Measurements from ENCODE around the gene KRT85.
"Not testable (repeated sequence)": the region's sequence is repeated elsewhere in the genome, so short reads cannot be mapped to it uniquely, and the experiment has no call there.

Gene KRT85

GRCh38 chr12:52320784-52321400 is 46.4 kb downstream of the KRT85 start, which contains the start of gene KRT83:
KRT83 (minus strand) TSS chr12:52321398; CDS start chr12:52321335, 63 bp downstream.
- no peak for DNase-seq

GRCh38 chr12:52319097-52319496 is 48.2 kb downstream of the KRT85 start:
- DNase-seq = no peak

GRCh38 chr12:52318241-52318990 is 48.9 kb downstream of the KRT85 start:
- DNase-seq = no peak

GRCh38 chr12:52317468-52318052 is 49.7 kb downstream of the KRT85 start:
- DNase-seq = no peak

GRCh38 chr12:52316701-52317100 is 50.6 kb downstream of the KRT85 start:
- no peak for DNase-seq

GRCh38 chr12:52316290-52316689 is 51.0 kb downstream of the KRT85 start:
- DNase-seq = no peak

- not testable (repeated sequence) for DNase-seq
These were observed 51.6 kb downstream of the KRT85 start for GRCh38 chr12:52315721-52316120.

GRCh38 chr12:52314511-52314910 is 52.8 kb downstream of the KRT85 start:
- DNase-seq = no peak

GRCh38 chr12:52313926-52314325 is 53.4 kb downstream of the KRT85 start:
- no peak for DNase-seq

GRCh38 chr12:52313461-52313860 is 53.8 kb downstream of the KRT85 start:
- no peak for DNase-seq

- no peak for DNase-seq
These were observed 55.2 kb downstream of the KRT85 start for GRCh38 chr12:52312086-52312485.

GRCh38 chr12:52311285-52311648 is 56.0 kb downstream of the KRT85 start:
- DNase-seq = no peak

- DNase-seq = no peak
These were observed 56.5 kb downstream of the KRT85 start for GRCh38 chr12:52310622-52311284.

Data from amniotic stem cell (primary cell).